ENCODE results near the gene CHRM5. TPM values are rescaled to one million over a fixed set of nuclear protein-coding genes. Genes with fewer than 3 reads are reported as not detected.

CHRM5 gene
- total RNA-seq, 1 experiment from 2014 or later = not detected

- TF ChIP-seq ZNF274 (IDR thresholded peaks at IDR 0.05; ENCODE audit: low read depth, low read length) (no peak), ZBTB33 (IDR thresholded peaks at IDR 0.05; ENCODE audit: extremely low read depth, insufficient replicate concordance, low read length) (no peak)
Observed at GRCh38 chr15:34099914-34100313, 131.6 kb downstream of the CHRM5 start (continued).

- Histone ChIP-seq H4K20me1 (ENCODE audit: insufficient read depth) (no peaks in the 10 kb centered on the region), H3K27ac (ENCODE audit: low read depth, low read length) (peak within 1 kb of the TSS; percentile 51), H3K9me2 (ENCODE audit: insufficient read depth) (no peaks in the 10 kb centered on the region), H2AFZ (ENCODE audit: low read depth, low read length, poor library complexity, severe bottlenecking) (peak within 1 kb of the TSS; percentile 39), H3K9me3 (ENCODE audit: control insufficient read depth in 1 of 2, insufficient read depth in 1 of 2, low read depth in 1 of 2, low read length in 2 of 2) (peaks cover 0 to 7% of the 10 kb centered on the region in 2 experiments; a peak in 1 of 4 replicates), H3K4me3 (replicated peaks in 1 of 2; ENCODE audit: low read depth in 1 of 2, low read length in 2 of 2) (peak within 1 kb of the TSS; percentile 93 to 97), H3K4me1 (ENCODE audit: control insufficient read depth in 1 of 2, insufficient read depth in 2 of 2, low read length in 2 of 2) (peaks cover 3 to 16% of the 10 kb centered on the region in 2 experiments; a peak in 2 of 4 replicates), H3K9ac (ENCODE audit: low read length) (peak within 1 kb of the TSS; percentile 84), H3K4me2 (ENCODE audit: low read length) (peak within 1 kb of the TSS; percentile 74), H3K36me3 (ENCODE audit: control insufficient read depth in 1 of 2, insufficient read depth in 2 of 2, low read length in 2 of 2) (no peaks in the 10 kb centered on the region), H3K27me3 (ENCODE audit: insufficient read depth, low read length) (no peaks in the 10 kb centered on the region), H3K79me2 (ENCODE audit: insufficient read depth, low read length) (peaks cover 44% of the 10 kb centered on the region)
- peak; percentile 96 for ATAC-seq
- intact Hi-C loops (cut with micrococcal nuclease) = no loop called here
- peak; percentile 97 for DNase-seq (ENCODE audit: low read depth, low spot score)
- POLR2A ChIA-PET = interaction anchor here (0.6 to 0.7 kb wide), 3 partner anchors 61 to 970 kb away, joined by 3 to 4 read pairs (median 3); no protein-coding TSS in a partner anchor
- TSS peak; percentile 76 for BruUV-seq (replicated peaks)
- CTCF ChIA-PET = no interaction called here
- RAD21 ChIA-PET (ENCODE audit: low non-redundant PET in 1 of 2, low total read pairs in 2 of 2, uncharacterized antibody in 2 of 2, unreplicated experiment in 2 of 2) = no interaction called here
- no peak for TF ChIP-seq JUND (IDR thresholded peaks at IDR 0.05)
- peak; percentile 37 for TF ChIP-seq TCF7L2 (IDR thresholded peaks at IDR 0.05; ENCODE audit: borderline replicate concordance, extremely low read depth, insufficient read depth, insufficient read length)
- peak; percentile 62; the same call in 1 of the 2 replicates for TF ChIP-seq SP1 (IDR thresholded peaks at IDR 0.05; ENCODE audit: low read depth)
- TF ChIP-seq CBX3 (IDR thresholded peaks at IDR 0.05; ENCODE audit: low read depth) = peak; percentile 70; the same call in 1 of the 2 replicates
- TF ChIP-seq FOSL1 (IDR thresholded peaks at IDR 0.05; ENCODE audit: low read depth) = no peak
- peak; percentile 43 for TF ChIP-seq POLR2A (IDR thresholded peaks at IDR 0.05; ENCODE audit: borderline replicate concordance, extremely low read depth, insufficient read depth, insufficient read length)
- TF ChIP-seq EZH2 (IDR thresholded peaks at IDR 0.05) = no peak
- TF ChIP-seq ELF1 (IDR thresholded peaks at IDR 0.05; ENCODE audit: borderline replicate concordance, low read depth) = peak; percentile 98
- no peak; the same call in 1 of the 2 replicates for TF ChIP-seq ZFX (IDR thresholded peaks at IDR 0.05)
- TF ChIP-seq REST (IDR thresholded peaks at IDR 0.05; ENCODE audit: low read depth) = no peak
- peak; percentile 49; the same call in 1 of the 2 replicates for TF ChIP-seq EGR1 (IDR thresholded peaks at IDR 0.05; ENCODE audit: low read depth)
- peak; percentile 80 for TF ChIP-seq POLR2AphosphoS5 (IDR thresholded peaks at IDR 0.05; ENCODE audit: low read depth, low read length)
- TF ChIP-seq RAD21 (IDR thresholded peaks at IDR 0.05; ENCODE audit: low read depth) = no peak
- TF ChIP-seq ZNF274 (IDR thresholded peaks at IDR 0.05; ENCODE audit: low read depth, low read length) = no peak
- TF ChIP-seq CTCF (IDR thresholded peaks at IDR 0.05 in 2 of 3, conservative IDR thresholded peaks at IDR 0.05 in 1 of 3; ENCODE audit: borderline replicate concordance in 1 of 3, insufficient read depth in 1 of 3, low read depth in 2 of 3, low read length in 2 of 3) = no peak
Observed at GRCh38 chr15:34101366-34102174, 133.3 kb downstream of the CHRM5 start, which contains the start of the genes EMC7 and PGBD4. Gene EMC7, minus strand, starts transcription at chr15:34101862. Its CDS starts 23 bp downstream, at chr15:34101839. Gene PGBD4, plus strand, starts transcription at chr15:34102083. Its CDS starts 449 bp downstream, at chr15:34102532.
